WTC11 (cell line): ENCODE data around the gene ACYP2. TPM values are rescaled to one million over a fixed set of nuclear protein-coding genes. Genes with fewer than 3 reads are reported as not detected.

ENCODE experiments used
- ATAC-seq: fragments of 200-7000 bp; cut with Tn5 transposase; 2 replicates; pipeline ENCODE4 v1.10.0; 2021; ENCODE audit warnings: mild to moderate bottlenecking, moderate library complexity
- CTCF ChIA-PET: fragments of 300-600 bp; sonication (Branson Sonifier 250); formaldehyde crosslinking; loops from one replicate; lab custom pipeline; 2021; ENCODE audit warnings: antibody characterized with exemption; lab: Charles Lee
- POLR2A ChIA-PET: fragments of 350-600 bp; sonication (Branson Sonifier 250); formaldehyde crosslinking; loops from one replicate; lab custom pipeline; 2021; ENCODE audit warnings: antibody characterized with exemption; lab: Charles Lee
- DNase-seq: peaks from one replicate; pipeline ENCODE4 v3.0.0; 2021; ENCODE audit warnings: low spot score
- H3K27ac Mint-ChIP-seq: 2 replicates; pipeline ENCODE4 v1.8.0; 2021; ENCODE audit warnings: mixed read lengths
- H3K27me3 Mint-ChIP-seq: 2 replicates; pipeline ENCODE4 v1.8.0; 2021; ENCODE audit warnings: low read depth, mild to moderate bottlenecking, moderate library complexity, mixed read lengths
- H3K36me3 Mint-ChIP-seq: 2 replicates; pipeline ENCODE4 v1.8.0; 2021; ENCODE audit warnings: mixed read lengths
- H3K4me1 Mint-ChIP-seq: 2 replicates; pipeline ENCODE4 v1.8.0; 2022; ENCODE audit warnings: mixed read lengths
- H3K4me3 Mint-ChIP-seq: 2 replicates; pipeline ENCODE4 v1.8.0; 2021; ENCODE audit warnings: mild to moderate bottlenecking, moderate library complexity, mixed read lengths
- H3K9me3 Mint-ChIP-seq: 2 replicates; pipeline ENCODE4 v1.8.0; 2021; ENCODE audit warnings: mixed read lengths
- CREB1 ChIP-seq: sonication (generic); formaldehyde crosslinking; IDR thresholded peaks from 2 replicates; pipeline ENCODE4 v1.8.0; 2023; ENCODE audit warnings: mild to moderate bottlenecking, missing genetic modification reagents
- FOXK1 ChIP-seq: sonication (generic); formaldehyde crosslinking; IDR thresholded peaks from 2 replicates; pipeline ENCODE4 v1.8.0; 2022; ENCODE audit warnings: mild to moderate bottlenecking, moderate library complexity, missing genetic modification reagents
- GABPB1 ChIP-seq: sonication (generic); formaldehyde crosslinking; IDR thresholded peaks from 2 replicates; pipeline ENCODE4 v1.8.1; 2023; ENCODE audit warnings: mild to moderate bottlenecking, missing genetic modification reagents
- JAZF1 ChIP-seq: fragments of 250-450 bp; sonication (Bioruptor Pico); IDR thresholded peaks from 2 replicates; pipeline ENCODE4 v1.9.0; 2021; ENCODE audit warnings: moderate library complexity, mild to moderate bottlenecking, inconsistent platforms
- SMAD4 ChIP-seq: sonication (generic); formaldehyde crosslinking; IDR thresholded peaks from 2 replicates; pipeline ENCODE4 v1.8.0; 2022; ENCODE audit warnings: mild to moderate bottlenecking, missing genetic modification reagents
- SP1 ChIP-seq: sonication (generic); formaldehyde crosslinking; conservative IDR thresholded peaks from 2 replicates; pipeline ENCODE4 v1.8.1; 2022; ENCODE audit warnings: missing genetic modification reagents
- TCF7 ChIP-seq: sonication (generic); formaldehyde crosslinking; IDR thresholded peaks from 2 replicates; pipeline ENCODE4 v1.8.0; 2022; ENCODE audit warnings: mild to moderate bottlenecking, low read depth, missing genetic modification reagents, moderate library complexity
- TEAD1 ChIP-seq: sonication (generic); formaldehyde crosslinking; IDR thresholded peaks from 2 replicates; pipeline ENCODE4 v1.8.0; 2022; ENCODE audit warnings: mild to moderate bottlenecking, missing genetic modification reagents
- TEAD4 ChIP-seq: sonication (generic); formaldehyde crosslinking; IDR thresholded peaks from 2 replicates; pipeline ENCODE4 v1.8.0; 2022; ENCODE audit warnings: mild to moderate bottlenecking, missing genetic modification reagents
- ZBTB21 ChIP-seq: sonication (generic); formaldehyde crosslinking; IDR thresholded peaks from 2 replicates; pipeline ENCODE4 v1.8.1; 2023; ENCODE audit warnings: mild to moderate bottlenecking, missing genetic modification reagents, borderline replicate concordance
- ZNF232 ChIP-seq: sonication (generic); formaldehyde crosslinking; IDR thresholded peaks from 2 replicates; pipeline ENCODE4 v1.8.0; 2022; ENCODE audit warnings: mild to moderate bottlenecking, missing genetic modification reagents
- ZNF416 ChIP-seq: fragments of 250-450 bp; sonication (Bioruptor Pico); IDR thresholded peaks from 2 replicates; pipeline ENCODE4 v1.9.0; 2021; ENCODE audit warnings: mild to moderate bottlenecking, inconsistent platforms
- total RNA-seq: library from RNA; stranded (reverse); gene quantifications from 3 replicates; pipeline ENCODE4 v1.2.3, GENCODE V29; 2021
- TF ChIP-seq, protein P1 (sequence below): fragments of 250-450 bp; sonication (Bioruptor Pico); IDR thresholded peaks from 2 replicates; pipeline ENCODE4 v1.9.0; 2021; ENCODE audit warnings: mild to moderate bottlenecking
- TF ChIP-seq, protein P2 (sequence below): sonication (generic); formaldehyde crosslinking; IDR thresholded peaks from 2 replicates; pipeline ENCODE4 v1.8.1; 2022; ENCODE audit warnings: low read depth, mild to moderate bottlenecking, moderate library complexity, missing genetic modification reagents, borderline replicate concordance
- TF ChIP-seq, protein P3 (sequence below): sonication (generic); formaldehyde crosslinking; IDR thresholded peaks from 2 replicates; pipeline ENCODE4 v1.8.0; 2022; ENCODE audit warnings: missing genetic modification reagents
- TF ChIP-seq, protein P4 (sequence below): fragments of 250-450 bp; sonication (Bioruptor Pico); IDR thresholded peaks from 2 replicates; pipeline ENCODE4 v1.9.0; 2021; ENCODE audit warnings: mild to moderate bottlenecking, borderline replicate concordance
- TF ChIP-seq, protein P5 (sequence below): sonication (generic); formaldehyde crosslinking; IDR thresholded peaks from 2 replicates; pipeline ENCODE4 v1.8.1; 2023; ENCODE audit warnings: mild to moderate bottlenecking, missing genetic modification reagents, moderate library complexity
- TF ChIP-seq, protein P6 (sequence below): sonication (generic); formaldehyde crosslinking; IDR thresholded peaks from 2 replicates; pipeline ENCODE4 v1.8.0; 2022; ENCODE audit warnings: mild to moderate bottlenecking, missing genetic modification reagents

ACYP2 gene
- total RNA-seq, 1 experiment from 2014 or later, result 4.4 TPM

DNA sequence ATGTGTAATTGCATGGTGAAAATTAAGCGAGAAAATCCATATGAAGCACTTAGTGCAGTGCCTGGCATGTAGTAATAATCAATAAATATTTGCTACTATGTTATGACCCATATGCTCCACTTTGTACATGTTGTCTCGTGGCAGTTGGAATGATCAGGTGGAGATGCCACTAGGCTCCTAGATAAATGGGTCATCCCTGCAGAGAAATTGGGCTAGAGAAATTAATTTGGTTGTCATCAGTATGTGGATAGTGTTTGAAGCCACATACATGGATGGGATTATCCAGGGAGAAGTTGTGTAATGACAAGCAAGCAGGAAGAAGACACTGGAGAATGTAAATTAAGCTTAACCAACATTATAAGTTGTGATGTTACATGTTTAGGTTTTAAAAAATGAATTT, 33.0 kb downstream of the ACYP2 start:
- no peak overlapping the region for H3K27ac Mint-ChIP-seq
- H3K4me1 Mint-ChIP-seq, result no peaks in the 10 kb centered on the region
- TF ChIP-seq JAZF1 (CRISPR knock-in tag) (no peak), ZNF416 (no peak), TEAD4 (CRISPR knock-in tag) (no peak), CREB1 (CRISPR knock-in tag) (no peak)
- TF ChIP-seq, protein P1, sequence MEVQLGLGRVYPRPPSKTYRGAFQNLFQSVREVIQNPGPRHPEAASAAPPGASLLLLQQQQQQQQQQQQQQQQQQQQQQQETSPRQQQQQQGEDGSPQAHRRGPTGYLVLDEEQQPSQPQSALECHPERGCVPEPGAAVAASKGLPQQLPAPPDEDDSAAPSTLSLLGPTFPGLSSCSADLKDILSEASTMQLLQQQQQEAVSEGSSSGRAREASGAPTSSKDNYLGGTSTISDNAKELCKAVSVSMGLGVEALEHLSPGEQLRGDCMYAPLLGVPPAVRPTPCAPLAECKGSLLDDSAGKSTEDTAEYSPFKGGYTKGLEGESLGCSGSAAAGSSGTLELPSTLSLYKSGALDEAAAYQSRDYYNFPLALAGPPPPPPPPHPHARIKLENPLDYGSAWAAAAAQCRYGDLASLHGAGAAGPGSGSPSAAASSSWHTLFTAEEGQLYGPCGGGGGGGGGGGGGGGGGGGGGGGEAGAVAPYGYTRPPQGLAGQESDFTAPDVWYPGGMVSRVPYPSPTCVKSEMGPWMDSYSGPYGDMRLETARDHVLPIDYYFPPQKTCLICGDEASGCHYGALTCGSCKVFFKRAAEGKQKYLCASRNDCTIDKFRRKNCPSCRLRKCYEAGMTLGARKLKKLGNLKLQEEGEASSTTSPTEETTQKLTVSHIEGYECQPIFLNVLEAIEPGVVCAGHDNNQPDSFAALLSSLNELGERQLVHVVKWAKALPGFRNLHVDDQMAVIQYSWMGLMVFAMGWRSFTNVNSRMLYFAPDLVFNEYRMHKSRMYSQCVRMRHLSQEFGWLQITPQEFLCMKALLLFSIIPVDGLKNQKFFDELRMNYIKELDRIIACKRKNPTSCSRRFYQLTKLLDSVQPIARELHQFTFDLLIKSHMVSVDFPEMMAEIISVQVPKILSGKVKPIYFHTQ (CRISPR knock-in tag), result no peak
- no peaks in the 10 kb centered on the region for H3K36me3 Mint-ChIP-seq
- POLR2A ChIA-PET, result no interaction called here
- peaks cover 13% of the 10 kb centered on the region for H3K9me3 Mint-ChIP-seq
- no peak for DNase-seq
- ATAC-seq, result no peak
- CTCF ChIA-PET, result interaction anchor here (1.2 kb wide), 1 partner anchor 42 kb away, joined by 3 read pairs; no protein-coding TSS in a partner anchor
- no peak overlapping the region for H3K4me3 Mint-ChIP-seq
- no peaks in the 10 kb centered on the region for H3K27me3 Mint-ChIP-seq

DNA sequence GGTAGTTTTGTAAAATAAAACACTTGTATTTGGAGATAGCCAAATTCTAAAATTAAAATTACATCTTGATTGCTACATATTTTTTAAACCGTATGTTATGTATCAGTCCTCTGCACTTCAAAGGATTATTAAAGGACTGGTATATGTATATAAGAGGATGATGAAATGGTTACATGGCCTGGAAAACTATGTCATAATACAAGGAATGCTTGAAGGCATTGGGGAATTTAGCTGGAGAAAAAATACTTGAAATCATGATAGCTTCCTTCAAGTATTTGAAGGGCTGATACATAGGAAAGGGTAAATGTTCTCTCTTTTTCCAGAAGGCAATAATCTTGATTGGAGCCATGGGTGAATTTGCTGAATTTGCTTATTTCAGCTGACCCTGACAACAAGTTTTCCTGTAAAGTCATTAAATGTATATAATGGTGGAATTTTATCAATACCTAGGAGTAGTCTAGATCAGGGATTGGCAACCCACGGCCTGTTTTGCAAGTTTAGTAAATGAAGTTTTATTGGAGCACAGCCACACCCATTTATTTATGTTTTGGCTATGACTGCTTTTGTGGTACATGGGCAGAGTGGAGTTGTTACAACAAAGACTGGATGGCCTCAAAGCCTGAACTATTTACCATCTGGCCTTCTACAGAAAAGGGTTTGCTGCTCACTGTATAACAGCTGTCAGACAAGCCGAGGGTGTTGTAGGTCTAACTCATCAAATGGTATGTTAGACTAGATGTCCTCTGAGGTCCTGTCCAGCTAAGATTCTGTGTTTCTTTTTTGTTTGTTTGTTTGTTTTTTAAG, 34.4 kb downstream of the ACYP2 start:
- DNase-seq, result no peak
- Mint-ChIP-seq H3K36me3 (0 out of 2 replicates have a peak, but pooled peaks cover 3% of the 10 kb centered on the region), H3K4me1 (no peaks in the 10 kb centered on the region), H3K4me3 (no peak overlapping the region), H3K27ac (no peak overlapping the region), H3K27me3 (no peaks in the 10 kb centered on the region), H3K9me3 (peaks cover 14% of the 10 kb centered on the region)
- CTCF ChIA-PET, result no interaction called here
- no peak for ATAC-seq
- POLR2A ChIA-PET, result no interaction called here
- TF ChIP-seq SMAD4 (CRISPR knock-in tag) (no peak), TCF7 (CRISPR knock-in tag) (no peak), GABPB1 (CRISPR knock-in tag) (no peak), ZNF232 (CRISPR knock-in tag) (no peak), TEAD1 (CRISPR knock-in tag) (no peak), SP1 (CRISPR knock-in tag) (no peak), ZBTB21 (no peak), FOXK1 (no peak)
- TF ChIP-seq, protein P2, sequence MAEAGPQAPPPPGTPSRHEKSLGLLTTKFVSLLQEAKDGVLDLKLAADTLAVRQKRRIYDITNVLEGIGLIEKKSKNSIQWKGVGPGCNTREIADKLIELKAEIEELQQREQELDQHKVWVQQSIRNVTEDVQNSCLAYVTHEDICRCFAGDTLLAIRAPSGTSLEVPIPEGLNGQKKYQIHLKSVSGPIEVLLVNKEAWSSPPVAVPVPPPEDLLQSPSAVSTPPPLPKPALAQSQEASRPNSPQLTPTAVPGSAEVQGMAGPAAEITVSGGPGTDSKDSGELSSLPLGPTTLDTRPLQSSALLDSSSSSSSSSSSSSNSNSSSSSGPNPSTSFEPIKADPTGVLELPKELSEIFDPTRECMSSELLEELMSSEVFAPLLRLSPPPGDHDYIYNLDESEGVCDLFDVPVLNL (CRISPR knock-in tag), result no peak
- TF ChIP-seq, protein P3, sequence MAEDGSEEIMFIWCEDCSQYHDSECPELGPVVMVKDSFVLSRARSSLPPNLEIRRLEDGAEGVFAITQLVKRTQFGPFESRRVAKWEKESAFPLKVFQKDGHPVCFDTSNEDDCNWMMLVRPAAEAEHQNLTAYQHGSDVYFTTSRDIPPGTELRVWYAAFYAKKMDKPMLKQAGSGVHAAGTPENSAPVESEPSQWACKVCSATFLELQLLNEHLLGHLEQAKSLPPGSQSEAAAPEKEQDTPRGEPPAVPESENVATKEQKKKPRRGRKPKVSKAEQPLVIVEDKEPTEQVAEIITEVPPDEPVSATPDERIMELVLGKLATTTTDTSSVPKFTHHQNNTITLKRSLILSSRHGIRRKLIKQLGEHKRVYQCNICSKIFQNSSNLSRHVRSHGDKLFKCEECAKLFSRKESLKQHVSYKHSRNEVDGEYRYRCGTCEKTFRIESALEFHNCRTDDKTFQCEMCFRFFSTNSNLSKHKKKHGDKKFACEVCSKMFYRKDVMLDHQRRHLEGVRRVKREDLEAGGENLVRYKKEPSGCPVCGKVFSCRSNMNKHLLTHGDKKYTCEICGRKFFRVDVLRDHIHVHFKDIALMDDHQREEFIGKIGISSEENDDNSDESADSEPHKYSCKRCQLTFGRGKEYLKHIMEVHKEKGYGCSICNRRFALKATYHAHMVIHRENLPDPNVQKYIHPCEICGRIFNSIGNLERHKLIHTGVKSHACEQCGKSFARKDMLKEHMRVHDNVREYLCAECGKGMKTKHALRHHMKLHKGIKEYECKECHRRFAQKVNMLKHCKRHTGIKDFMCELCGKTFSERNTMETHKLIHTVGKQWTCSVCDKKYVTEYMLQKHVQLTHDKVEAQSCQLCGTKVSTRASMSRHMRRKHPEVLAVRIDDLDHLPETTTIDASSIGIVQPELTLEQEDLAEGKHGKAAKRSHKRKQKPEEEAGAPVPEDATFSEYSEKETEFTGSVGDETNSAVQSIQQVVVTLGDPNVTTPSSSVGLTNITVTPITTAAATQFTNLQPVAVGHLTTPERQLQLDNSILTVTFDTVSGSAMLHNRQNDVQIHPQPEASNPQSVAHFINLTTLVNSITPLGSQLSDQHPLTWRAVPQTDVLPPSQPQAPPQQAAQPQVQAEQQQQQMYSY (CRISPR knock-in tag), result no peak
- TF ChIP-seq, protein P4, sequence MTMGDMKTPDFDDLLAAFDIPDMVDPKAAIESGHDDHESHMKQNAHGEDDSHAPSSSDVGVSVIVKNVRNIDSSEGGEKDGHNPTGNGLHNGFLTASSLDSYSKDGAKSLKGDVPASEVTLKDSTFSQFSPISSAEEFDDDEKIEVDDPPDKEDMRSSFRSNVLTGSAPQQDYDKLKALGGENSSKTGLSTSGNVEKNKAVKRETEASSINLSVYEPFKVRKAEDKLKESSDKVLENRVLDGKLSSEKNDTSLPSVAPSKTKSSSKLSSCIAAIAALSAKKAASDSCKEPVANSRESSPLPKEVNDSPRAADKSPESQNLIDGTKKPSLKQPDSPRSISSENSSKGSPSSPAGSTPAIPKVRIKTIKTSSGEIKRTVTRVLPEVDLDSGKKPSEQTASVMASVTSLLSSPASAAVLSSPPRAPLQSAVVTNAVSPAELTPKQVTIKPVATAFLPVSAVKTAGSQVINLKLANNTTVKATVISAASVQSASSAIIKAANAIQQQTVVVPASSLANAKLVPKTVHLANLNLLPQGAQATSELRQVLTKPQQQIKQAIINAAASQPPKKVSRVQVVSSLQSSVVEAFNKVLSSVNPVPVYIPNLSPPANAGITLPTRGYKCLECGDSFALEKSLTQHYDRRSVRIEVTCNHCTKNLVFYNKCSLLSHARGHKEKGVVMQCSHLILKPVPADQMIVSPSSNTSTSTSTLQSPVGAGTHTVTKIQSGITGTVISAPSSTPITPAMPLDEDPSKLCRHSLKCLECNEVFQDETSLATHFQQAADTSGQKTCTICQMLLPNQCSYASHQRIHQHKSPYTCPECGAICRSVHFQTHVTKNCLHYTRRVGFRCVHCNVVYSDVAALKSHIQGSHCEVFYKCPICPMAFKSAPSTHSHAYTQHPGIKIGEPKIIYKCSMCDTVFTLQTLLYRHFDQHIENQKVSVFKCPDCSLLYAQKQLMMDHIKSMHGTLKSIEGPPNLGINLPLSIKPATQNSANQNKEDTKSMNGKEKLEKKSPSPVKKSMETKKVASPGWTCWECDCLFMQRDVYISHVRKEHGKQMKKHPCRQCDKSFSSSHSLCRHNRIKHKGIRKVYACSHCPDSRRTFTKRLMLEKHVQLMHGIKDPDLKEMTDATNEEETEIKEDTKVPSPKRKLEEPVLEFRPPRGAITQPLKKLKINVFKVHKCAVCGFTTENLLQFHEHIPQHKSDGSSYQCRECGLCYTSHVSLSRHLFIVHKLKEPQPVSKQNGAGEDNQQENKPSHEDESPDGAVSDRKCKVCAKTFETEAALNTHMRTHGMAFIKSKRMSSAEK, result no peak
- TF ChIP-seq, protein P5, sequence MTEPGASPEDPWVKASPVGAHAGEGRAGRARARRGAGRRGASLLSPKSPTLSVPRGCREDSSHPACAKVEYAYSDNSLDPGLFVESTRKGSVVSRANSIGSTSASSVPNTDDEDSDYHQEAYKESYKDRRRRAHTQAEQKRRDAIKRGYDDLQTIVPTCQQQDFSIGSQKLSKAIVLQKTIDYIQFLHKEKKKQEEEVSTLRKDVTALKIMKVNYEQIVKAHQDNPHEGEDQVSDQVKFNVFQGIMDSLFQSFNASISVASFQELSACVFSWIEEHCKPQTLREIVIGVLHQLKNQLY, result no peak
- TF ChIP-seq, protein P6, sequence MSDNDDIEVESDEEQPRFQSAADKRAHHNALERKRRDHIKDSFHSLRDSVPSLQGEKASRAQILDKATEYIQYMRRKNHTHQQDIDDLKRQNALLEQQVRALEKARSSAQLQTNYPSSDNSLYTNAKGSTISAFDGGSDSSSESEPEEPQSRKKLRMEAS (CRISPR knock-in tag), result no peak
- TF ChIP-seq, protein P1 (CRISPR knock-in tag), result no peak
